ENCODE results near the gene CPTP.
A peak's percentile ranks its signal among the peaks of the same experiment; 100 is the strongest.

CPTP gene

DNA sequence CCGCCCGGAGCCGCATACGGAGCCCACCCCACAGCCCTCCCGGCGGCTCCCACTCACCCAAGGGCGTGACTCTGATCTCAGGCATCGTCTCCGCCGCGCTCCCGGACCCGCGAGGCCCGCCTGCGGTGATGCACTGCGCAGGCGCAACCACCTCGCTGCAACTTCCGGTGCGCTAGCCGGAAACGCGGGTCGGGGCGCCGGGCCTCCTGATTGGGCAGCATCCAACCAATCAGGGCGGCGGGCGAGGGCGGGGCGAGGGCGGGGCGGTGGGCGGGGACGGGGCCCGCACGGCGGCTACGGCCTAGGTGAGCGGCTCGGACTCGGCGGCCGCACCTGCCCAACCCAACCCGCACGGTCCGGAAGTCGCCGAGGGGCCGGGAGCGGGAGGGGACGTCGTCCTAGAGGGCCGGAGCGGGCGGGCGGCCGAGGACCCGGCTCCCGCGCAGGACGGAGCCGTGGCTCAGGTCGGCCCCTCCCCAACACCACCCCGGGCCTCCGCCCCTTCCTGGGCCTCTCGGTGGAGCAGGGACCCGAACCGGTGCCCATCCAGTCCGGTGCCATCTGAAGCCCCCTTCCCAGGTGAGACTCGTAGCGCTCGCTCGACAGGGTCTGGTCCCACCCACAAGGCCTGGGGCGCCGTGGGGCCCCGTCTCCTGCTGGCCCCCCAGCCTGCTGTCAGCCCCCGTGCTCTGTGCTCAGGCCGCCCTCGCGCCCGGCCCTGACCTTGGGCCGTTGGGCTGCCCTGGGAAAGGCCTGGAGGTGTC is at the start of gene CPTP, which contains the start of gene INTS11:
Gene CPTP (plus strand): TSS at position 279 of the 764 bp plus-strand sequence. CDS start 2,109 bp downstream, outside the sequence.
Gene INTS11 (minus strand): TSS at position 137 of the 764 bp plus-strand sequence. CDS start 52 bp downstream, at position 85.
- DNase-seq (ENCODE audit: low spot score), result peak; percentile 99

- DNase-seq (ENCODE audit: low spot score), result no peak
Observed at GRCh38 chr1:1274931-1275431, 49.6 kb upstream of the CPTP start.

GRCh38 chr1:1275836-1276235 is 48.8 kb upstream of the CPTP start:
- DNase-seq (ENCODE audit: low spot score), result peak; percentile 48

DNA sequence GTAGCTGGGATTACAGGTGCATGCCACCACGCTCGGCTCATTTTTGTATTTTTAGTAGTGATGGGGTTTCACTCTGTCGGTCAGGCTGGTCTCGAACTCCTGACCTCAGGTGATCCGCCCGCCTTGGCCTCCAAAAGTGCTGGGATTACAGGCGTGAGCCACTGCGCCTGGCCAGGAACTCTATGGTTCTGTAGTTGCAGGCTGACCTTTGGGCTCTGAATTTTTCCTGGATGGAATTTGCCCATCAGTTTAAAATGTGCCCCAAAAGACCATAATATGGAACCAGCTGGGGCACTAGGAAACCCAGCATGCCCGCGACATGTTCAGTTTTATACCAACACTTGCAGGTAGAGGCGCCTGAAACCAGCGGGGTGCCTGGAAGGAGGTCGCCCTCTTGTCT is 46.0 kb upstream of the CPTP start:
- DNase-seq (ENCODE audit: low spot score), result no peak

- no peak for DNase-seq (ENCODE audit: low spot score)
Observed at GRCh38 chr1:1279028-1279427, 45.6 kb upstream of the CPTP start.

DNA sequence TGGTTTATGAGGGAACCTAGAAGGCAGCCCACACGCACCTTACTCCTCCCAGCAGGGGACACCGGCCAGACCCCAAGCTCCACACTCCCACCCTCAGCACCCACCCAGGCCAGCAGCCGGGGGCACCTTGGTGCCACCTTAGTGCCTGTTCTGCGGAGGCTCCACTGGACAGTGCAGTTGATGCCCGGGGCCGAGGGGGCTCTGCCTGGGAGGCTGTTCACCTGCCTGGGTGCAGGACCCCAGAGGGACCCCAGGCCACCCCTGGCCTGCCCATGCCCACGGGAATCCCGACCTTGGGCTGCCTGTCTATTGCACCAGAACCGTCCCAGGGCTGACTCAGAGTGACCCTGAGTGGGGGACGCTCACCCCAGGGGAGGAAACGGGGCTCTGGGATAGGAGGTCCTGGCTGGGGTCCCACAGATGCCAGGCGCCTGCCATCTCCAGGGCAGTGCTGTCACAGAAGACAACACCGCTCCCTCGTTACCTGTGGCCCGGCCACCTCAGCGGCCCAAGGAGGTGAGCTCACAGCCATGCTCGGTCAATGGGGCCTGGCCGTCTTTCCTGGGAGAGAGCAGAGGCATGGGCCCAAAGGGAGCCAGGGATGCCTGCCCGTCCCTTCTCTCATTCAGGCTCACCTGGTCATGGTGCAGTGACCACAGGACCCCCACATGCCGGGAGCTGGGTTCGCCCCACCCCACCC is 43.7 kb upstream of the CPTP start:
- DNase-seq (ENCODE audit: low spot score), result no peak

- DNase-seq (ENCODE audit: low spot score), result peak; percentile 88
Observed at GRCh38 chr1:1281533-1282321, 42.9 kb upstream of the CPTP start.

DNA sequence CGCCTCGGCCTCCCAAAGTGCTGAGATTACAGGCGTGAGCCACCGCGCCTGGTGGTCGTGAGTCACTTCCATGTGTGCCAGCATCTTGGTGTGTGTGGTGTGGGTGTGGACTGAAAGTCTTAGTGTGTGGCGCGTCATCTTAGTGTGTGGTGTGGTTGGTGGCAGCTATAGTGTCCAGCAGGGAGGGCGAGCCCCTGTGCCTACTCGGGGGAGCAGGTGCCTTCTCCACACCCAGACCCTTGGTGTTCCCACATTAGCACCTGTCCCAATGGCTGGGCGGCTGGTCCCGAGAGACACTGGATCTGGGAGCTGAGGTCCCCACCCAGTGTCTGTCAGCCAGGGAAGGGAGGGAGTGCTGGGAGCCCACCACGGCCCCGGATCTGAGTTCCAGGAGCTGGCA is 41.6 kb upstream of the CPTP start:
- DNase-seq (ENCODE audit: low spot score), result no peak

DNA sequence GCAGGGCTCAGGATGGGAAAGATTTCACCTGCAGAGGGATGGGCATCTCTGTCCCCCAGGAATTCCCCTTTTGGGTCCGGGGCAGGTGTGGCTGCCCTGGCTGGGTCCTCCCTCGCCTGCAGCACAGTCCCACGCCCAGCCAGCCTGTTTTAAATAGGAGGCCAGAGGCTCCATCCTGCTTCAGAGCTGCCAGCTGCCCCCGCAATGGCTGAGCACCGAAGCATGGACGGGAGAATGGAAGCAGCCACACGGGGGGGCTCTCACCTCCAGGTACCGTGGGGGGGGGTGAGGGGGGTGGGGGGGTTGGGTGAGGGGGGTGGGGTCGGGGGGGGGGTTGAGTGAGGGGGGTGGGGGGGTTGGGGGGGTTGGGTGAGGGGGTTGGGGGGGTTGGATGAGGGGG is 40.8 kb upstream of the CPTP start:
- DNase-seq (ENCODE audit: low spot score), result peak; percentile 70

DNA sequence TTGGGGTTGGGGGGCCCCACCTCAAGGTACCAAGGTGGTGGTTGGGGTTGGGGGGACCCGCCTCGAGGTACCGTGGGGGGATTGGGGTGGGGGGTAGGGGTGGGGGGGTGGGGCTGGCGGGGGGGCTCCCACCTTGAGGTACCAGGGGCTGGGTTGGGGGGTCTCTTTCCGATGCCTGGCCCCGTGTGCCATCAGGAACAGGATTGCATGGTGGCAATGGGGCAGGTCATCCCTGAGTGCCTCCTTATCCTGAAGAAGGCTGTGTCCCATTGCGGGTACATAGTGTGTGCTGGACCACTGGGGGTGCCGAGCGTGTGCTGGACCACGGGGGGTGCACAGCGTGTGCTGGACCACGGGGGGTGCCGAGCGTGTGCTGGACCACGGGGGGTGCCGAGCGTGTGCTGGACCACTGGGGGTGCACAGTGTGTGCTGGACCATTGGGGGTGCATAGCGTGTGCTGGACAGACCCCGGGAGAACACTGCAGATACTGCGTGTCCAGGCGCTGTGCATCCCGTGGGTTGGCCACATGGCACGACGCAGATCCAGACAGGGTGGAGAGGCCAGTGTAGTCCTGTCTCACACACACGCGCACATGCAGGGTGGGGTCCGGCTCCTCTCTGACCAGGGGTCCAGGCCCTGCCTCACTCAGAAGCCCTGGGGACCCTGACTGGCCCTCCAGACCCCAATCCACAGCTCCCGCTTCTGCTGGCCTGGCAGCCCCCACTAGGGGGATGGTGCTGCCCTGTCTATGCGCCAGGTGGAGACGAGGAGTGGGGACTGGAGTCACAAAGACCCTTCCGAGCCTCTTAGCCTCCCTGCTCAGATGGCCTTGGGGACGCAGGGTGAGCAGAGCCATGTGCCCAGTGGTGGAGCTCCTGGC is 40.1 kb upstream of the CPTP start:
- no peak for DNase-seq (ENCODE audit: low spot score)

- DNase-seq (ENCODE audit: low spot score), result no peak
Observed at GRCh38 chr1:1285102-1285571, 39.5 kb upstream of the CPTP start.

- no peak for DNase-seq (ENCODE audit: low spot score)
Observed at GRCh38 chr1:1285611-1286311, 38.8 kb upstream of the CPTP start.

DNA sequence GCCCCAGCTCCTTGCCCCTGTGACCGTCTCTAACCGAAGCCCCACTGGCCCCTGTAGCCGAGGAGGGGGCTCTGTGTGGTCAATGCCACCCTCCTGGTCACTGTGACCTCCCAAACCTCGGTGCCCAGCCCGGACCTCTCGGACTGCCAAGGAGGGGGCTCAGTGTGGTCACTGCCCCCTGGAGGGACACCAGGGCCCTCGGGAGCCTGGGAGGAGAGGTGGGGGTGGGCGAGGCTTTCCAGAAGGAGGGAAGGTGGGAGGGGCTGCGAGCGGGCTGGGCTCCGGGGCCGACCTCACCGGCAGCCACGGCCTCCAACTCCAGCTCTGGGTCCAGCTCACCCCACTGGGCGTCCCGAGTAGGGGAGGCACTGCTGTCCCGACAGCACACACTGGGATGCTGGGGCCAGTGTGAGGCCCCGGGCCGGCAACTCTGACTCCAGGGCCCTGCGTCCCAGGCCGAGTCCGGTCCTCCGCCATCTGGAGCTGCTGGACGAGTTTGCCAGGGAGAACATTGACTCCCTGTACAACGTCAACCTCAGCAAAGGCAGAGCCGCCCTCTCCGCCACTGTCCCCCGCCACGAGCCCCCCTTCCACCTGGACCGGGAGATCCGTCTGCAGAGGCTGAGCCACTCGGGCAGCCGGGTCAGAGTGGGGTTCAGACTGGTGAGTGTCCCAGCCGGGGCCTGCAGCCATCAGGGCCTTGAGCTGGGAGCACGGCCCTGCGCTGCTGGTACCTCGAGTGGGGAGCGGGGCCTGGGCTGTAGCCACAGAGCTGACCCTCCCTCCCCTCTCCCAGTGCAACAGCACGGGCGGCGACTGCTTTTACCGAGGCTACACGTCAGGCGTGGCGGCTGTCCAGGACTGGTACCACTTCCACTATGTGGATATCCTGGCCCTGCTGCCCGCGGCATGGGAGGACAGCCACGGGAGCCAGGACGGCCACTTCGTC is 38.0 kb upstream of the CPTP start:
- DNase-seq (ENCODE audit: low spot score), result no peak

- DNase-seq (ENCODE audit: low spot score), result no peak
Observed at GRCh38 chr1:1287288-1288110, 37.1 kb upstream of the CPTP start.

DNA sequence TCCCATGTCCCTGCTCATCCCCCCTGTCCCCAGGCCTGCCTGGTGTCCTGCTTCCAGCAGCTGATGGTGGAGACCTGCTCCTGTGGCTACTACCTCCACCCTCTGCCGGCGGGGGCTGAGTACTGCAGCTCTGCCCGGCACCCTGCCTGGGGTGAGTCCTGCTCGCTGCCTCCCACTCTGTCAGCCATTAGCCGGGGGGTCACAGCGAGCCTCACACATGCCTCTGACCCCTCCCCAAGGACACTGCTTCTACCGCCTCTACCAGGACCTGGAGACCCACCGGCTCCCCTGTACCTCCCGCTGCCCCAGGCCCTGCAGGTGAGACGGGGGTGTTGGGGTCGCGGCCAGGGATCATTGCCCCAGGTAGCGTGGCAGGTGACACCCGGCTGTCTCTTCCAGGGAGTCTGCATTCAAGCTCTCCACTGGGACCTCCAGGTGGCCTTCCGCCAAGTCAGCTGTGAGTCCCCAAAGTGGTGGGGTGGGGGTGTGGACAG is 34.3 kb upstream of the CPTP start:
- peak; percentile 92 for DNase-seq (ENCODE audit: low spot score)

- DNase-seq (ENCODE audit: low spot score), result no peak
Observed at GRCh38 chr1:1291023-1291528, 33.5 kb upstream of the CPTP start.

GRCh38 chr1:1291548-1292441 is 32.8 kb upstream of the CPTP start:
- DNase-seq (ENCODE audit: low spot score), result peak; percentile 64

All from hepatic stellate cell (primary cell).